Testis (tissue), 3 donors: ENCODE results near the gene MEGF10. TPM values are rescaled to one million over a fixed set of nuclear protein-coding genes. Genes with fewer than 3 reads are reported as not detected.

Source experiments
- DNase-seq: peaks from one replicate; pipeline ENCODE4 v3.0.0-alpha.2; 2019
- H3K27ac ChIP-seq, 2 donors: fragments of 200-600 bp; sonication (generic); one replicate each; pipeline ENCODE4 v1.5.1; 2019
- H3K27me3 ChIP-seq: fragments of 200-600 bp; sonication (generic); one replicate; pipeline ENCODE4 v1.5.1; 2019
- H3K36me3 ChIP-seq: fragments of 200-600 bp; sonication (generic); one replicate; pipeline ENCODE4 v1.5.1; 2017; ENCODE audit warnings: low read depth; ENCODE audit errors: missing control alignments
- H3K4me1 ChIP-seq: fragments of 200-600 bp; sonication (generic); one replicate; pipeline ENCODE4 v1.5.1; 2019
- H3K4me3 ChIP-seq, 2 donors: fragments of 200-600 bp; sonication (generic); one replicate each; pipeline ENCODE4 v1.5.1; 2017 to 2019
- H3K9me3 ChIP-seq: fragments of 200-600 bp; sonication (generic); one replicate; pipeline ENCODE4 v1.5.1; 2017
- CTCF ChIP-seq, 3 experiments: fragments of 450-650 bp in 2 of 3; fragments of 200-600 bp in 1 of 3; sonication (generic) in 1 of 3; IDR thresholded peaks; one replicate each; pipeline ENCODE4 v1.5.1; 2016 to 2019; ENCODE audit warnings: antibody characterized with exemption in 3 of 3, mild to moderate bottlenecking in 2 of 3, moderate library complexity in 1 of 3
- POLR2A ChIP-seq: fragments of 450-650 bp; IDR thresholded peaks from one replicate; pipeline ENCODE4 v1.6.1; 2017; ENCODE audit warnings: antibody characterized with exemption, mild to moderate bottlenecking, moderate library complexity
- WGBS, 2 donors: methylation state at CpG; one replicate each; pipeline ENCODE4 v1.1.5; 2018; 5-methylcytosine and 5-hydroxymethylcytosine counted together
- intact Hi-C: fragments of 100-400 bp; cut with DNase I; formaldehyde crosslinking; loops from one replicate; pipeline ENCODE4 v1.15.1; 2023; ENCODE audit warnings: low total_unique reads
- polyA plus RNA-seq: library from polyadenylated mRNA; stranded (reverse); fragments of 350-450 nt; fragmentation: Illumina TruSeq; extraction: RNeasy Lipid Tissue Mini Kit (QIAGEN cat#74804); gene quantifications from one replicate; pipeline ENCODE4 v1.2.3, GENCODE V29; 2014; ENCODE audit warnings: low read depth, low replicate concordance; ENCODE audit not compliant: insufficient read depth
- total RNA-seq, 2 donors: library from RNA; depleted of rRNA; stranded (reverse); fragments of >200 nt; gene quantifications; one replicate each; pipeline ENCODE4 v1.2.3, GENCODE V29; 2016

MEGF10 gene
- total and polyA plus RNA-seq, 3 donors from 2014 or later: 2.4 to 5.1 (median 4.6) TPM

- H3K27ac ChIP-seq: no peak overlapping the region
- intact Hi-C loops: no loop called here
- no peaks in the 10 kb centered on the region for H3K9me3 ChIP-seq
- H3K4me3 ChIP-seq: no peak overlapping the region
- TF ChIP-seq POLR2A (no peak), CTCF (IDR thresholded peaks at IDR 0.05) (no peak)
- H3K27me3 ChIP-seq: no peaks in the 10 kb centered on the region
- no peaks in the 10 kb centered on the region for H3K36me3 ChIP-seq
- H3K4me1 ChIP-seq: no peaks in the 10 kb centered on the region
- no peak for DNase-seq
- WGBS, 2 donors: 79 to 83% methylated on average over 4 of the region's 4 CpGs
Measured at GRCh38 chr5:127351418-127351817, 60.8 kb downstream of the MEGF10 start.

- 96 to 100% methylated on average over 2 of the region's 2 CpGs for WGBS, 2 donors
Measured at GRCh38 chr5:127352068-127352467, 61.5 kb downstream of the MEGF10 start.

GRCh38 chr5:127353327-127353726 lies 62.7 kb downstream of the MEGF10 start:
- H3K4me3 ChIP-seq: no peak overlapping the region
- no peak for TF ChIP-seq CTCF (IDR thresholded peaks at IDR 0.05)
- no peak for TF ChIP-seq POLR2A
- no peaks in the 10 kb centered on the region for H3K27me3 ChIP-seq
- no peak for DNase-seq
- no peak overlapping the region for H3K27ac ChIP-seq
- no peaks in the 10 kb centered on the region for H3K9me3 ChIP-seq
- intact Hi-C loops: no loop called here
- no peaks in the 10 kb centered on the region for H3K36me3 ChIP-seq
- H3K4me1 ChIP-seq: no peaks in the 10 kb centered on the region
- whole genome bisulfite sequencing, 2 donors: 82 to 87% methylated on average over 5 of the region's 5 CpGs

More at GRCh38 chr5:127352068-127352467, 61.5 kb downstream of the MEGF10 start:
- no peaks in the 10 kb centered on the region for H3K27me3 ChIP-seq
- no peak for DNase-seq
- H3K27ac ChIP-seq: no peak overlapping the region
- no peaks in the 10 kb centered on the region for H3K9me3 ChIP-seq
- no peaks in the 10 kb centered on the region for H3K4me1 ChIP-seq
- no peaks in the 10 kb centered on the region for H3K36me3 ChIP-seq
- no peak for TF ChIP-seq CTCF (IDR thresholded peaks at IDR 0.05)
- no peak for TF ChIP-seq POLR2A
- intact Hi-C loops: no loop called here
- no peak overlapping the region for H3K4me3 ChIP-seq

GRCh38 chr5:127353796-127354195 lies 63.2 kb downstream of the MEGF10 start:
- no peak for DNase-seq
- intact Hi-C loops: no loop called here
- Histone ChIP-seq H3K4me3 (no peak overlapping the region), H3K9me3 (no peaks in the 10 kb centered on the region), H3K36me3 (no peaks in the 10 kb centered on the region), H3K27me3 (no peaks in the 10 kb centered on the region), H3K27ac (no peak overlapping the region), H3K4me1 (no peaks in the 10 kb centered on the region)
- no peak for TF ChIP-seq CTCF (IDR thresholded peaks at IDR 0.05)
- TF ChIP-seq POLR2A: no peak
- WGBS, 2 donors: 51 to 55% methylated on average over 4 of the region's 4 CpGs

- TF ChIP-seq CTCF (IDR thresholded peaks at IDR 0.05): no peak
- no peak for TF ChIP-seq POLR2A
- Histone ChIP-seq H3K36me3 (no peaks in the 10 kb centered on the region), H3K27me3 (no peaks in the 10 kb centered on the region), H3K9me3 (no peaks in the 10 kb centered on the region), H3K4me1 (no peaks in the 10 kb centered on the region), H3K4me3 (no peak overlapping the region), H3K27ac (no peak overlapping the region)
- WGBS, 2 donors: 85 to 90% methylated on average over 7 of the region's 7 CpGs
- no peak for DNase-seq
- intact Hi-C loops: no loop called here
Measured at GRCh38 chr5:127355337-127355736, 64.7 kb downstream of the MEGF10 start.
